GM21825 (cell line): ENCODE data around the gene NFIC.
"Not testable (repeated sequence)": the region's sequence is repeated elsewhere in the genome, so short reads cannot be mapped to it uniquely, and the experiment has no call there.

Experiments
- ATAC-seq: cut with Tn5 transposase; IDR thresholded peaks from one replicate; pipeline ENCODE4 v1.9.1; 2021; ENCODE audit warnings: mild to moderate bottlenecking, moderate library complexity; ENCODE audit not compliant: unreplicated experiment

Gene NFIC

GRCh38 chr19:3365836-3366752 lies at the start of gene NFIC:
Gene NFIC (plus strand): TSS chr19:3366583. CDS start chr19:3366637, 54 bp downstream.
- ATAC-seq = no peak

GRCh38 chr19:3316659-3317207 lies 49.6 kb upstream of the NFIC start:
- no peak for ATAC-seq

- ATAC-seq = no peak
Measured at GRCh38 chr19:3319643-3320353, 46.6 kb upstream of the NFIC start.

- ATAC-seq = no peak
Measured at GRCh38 chr19:3320354-3320670, 46.1 kb upstream of the NFIC start.

GRCh38 chr19:3320853-3321252 lies 45.5 kb upstream of the NFIC start:
- ATAC-seq = no peak

GRCh38 chr19:3321696-3322095 lies 44.7 kb upstream of the NFIC start:
- no peak for ATAC-seq

- no peak for ATAC-seq
Measured at GRCh38 chr19:3322199-3322978, 44.0 kb upstream of the NFIC start.

GRCh38 chr19:3323026-3323425 lies 43.4 kb upstream of the NFIC start:
- ATAC-seq = no peak

- no peak for ATAC-seq
Measured at GRCh38 chr19:3323658-3324057, 42.7 kb upstream of the NFIC start.

- no peak for ATAC-seq
Measured at GRCh38 chr19:3324405-3324856, 42.0 kb upstream of the NFIC start.

- ATAC-seq = no peak
Measured at GRCh38 chr19:3325451-3325850, 40.9 kb upstream of the NFIC start.

GRCh38 chr19:3328743-3329142 lies 37.6 kb upstream of the NFIC start:
- no peak for ATAC-seq

GRCh38 chr19:3330047-3330446 lies 36.3 kb upstream of the NFIC start:
- no peak for ATAC-seq

- ATAC-seq = not testable (repeated sequence)
Measured at GRCh38 chr19:3332232-3332631, 34.2 kb upstream of the NFIC start.

GRCh38 chr19:3333020-3333583 lies 33.3 kb upstream of the NFIC start:
- no peak for ATAC-seq

- ATAC-seq = no peak
Measured at GRCh38 chr19:3333662-3334061, 32.7 kb upstream of the NFIC start.

- not testable (repeated sequence) for ATAC-seq
Measured at GRCh38 chr19:3334749-3335430, 31.5 kb upstream of the NFIC start.

- ATAC-seq = no peak
Measured at GRCh38 chr19:3335431-3336350, 30.7 kb upstream of the NFIC start.

GRCh38 chr19:3336351-3336679 lies 30.1 kb upstream of the NFIC start:
- no peak for ATAC-seq
